HG03521 (cell line): ENCODE data around the gene SF3A2.

Source experiments
- ATAC-seq: cut with Tn5 transposase; IDR thresholded peaks from one replicate; pipeline ENCODE4 v1.9.1; 2021; ENCODE audit warnings: mild to moderate bottlenecking, moderate library complexity; ENCODE audit not compliant: unreplicated experiment

SF3A2 gene

DNA sequence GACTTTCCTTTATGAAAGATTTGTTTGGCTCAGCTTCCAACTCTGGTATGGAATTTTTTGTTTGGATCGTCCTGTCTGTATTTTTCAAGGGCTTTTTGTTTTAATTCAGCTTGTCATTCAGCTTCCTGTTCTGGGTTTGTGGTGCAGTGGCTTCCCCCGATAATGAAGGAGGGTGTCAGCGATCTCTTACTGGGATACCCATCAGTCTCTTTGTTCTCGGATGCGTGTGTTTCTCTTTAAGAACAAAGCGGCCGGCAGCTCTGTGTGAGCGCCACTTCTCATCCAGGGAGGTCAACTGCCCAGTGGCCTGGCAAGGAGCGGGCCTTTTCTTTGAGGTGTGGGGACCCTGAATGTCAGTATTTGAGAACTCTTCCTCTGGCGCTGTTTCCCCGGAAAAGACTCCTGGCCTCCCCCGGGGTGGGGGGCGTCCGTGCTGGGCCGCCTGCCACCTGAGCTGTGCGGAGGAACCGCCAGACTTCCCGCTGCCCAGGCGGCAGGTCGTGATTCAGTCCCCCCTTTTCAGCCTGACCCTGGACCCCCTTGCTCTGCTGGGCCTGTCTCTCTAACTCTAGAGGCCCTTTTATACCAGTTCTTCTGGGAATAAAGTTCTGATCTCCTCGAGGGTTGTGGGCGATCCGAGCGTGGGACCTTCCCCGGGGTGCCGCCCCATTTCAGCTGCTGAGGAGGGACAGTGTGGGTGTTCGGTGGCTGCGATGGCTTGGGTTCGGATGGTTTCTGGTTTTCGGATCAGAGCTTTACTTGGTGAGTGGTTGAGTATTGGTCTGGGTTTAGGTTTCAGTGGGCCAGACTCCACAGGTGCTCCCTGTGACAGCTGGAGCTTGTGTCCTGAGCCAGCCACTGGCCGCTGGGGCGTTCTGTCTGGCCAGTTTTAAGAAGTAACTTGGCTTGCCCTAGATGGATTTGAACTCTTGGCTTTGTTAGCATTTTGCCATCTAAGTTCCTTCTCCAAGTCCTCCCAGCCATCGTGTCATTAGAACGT, 3.4 kb downstream of the SF3A2 start:
- ATAC-seq, result no peak

DNA sequence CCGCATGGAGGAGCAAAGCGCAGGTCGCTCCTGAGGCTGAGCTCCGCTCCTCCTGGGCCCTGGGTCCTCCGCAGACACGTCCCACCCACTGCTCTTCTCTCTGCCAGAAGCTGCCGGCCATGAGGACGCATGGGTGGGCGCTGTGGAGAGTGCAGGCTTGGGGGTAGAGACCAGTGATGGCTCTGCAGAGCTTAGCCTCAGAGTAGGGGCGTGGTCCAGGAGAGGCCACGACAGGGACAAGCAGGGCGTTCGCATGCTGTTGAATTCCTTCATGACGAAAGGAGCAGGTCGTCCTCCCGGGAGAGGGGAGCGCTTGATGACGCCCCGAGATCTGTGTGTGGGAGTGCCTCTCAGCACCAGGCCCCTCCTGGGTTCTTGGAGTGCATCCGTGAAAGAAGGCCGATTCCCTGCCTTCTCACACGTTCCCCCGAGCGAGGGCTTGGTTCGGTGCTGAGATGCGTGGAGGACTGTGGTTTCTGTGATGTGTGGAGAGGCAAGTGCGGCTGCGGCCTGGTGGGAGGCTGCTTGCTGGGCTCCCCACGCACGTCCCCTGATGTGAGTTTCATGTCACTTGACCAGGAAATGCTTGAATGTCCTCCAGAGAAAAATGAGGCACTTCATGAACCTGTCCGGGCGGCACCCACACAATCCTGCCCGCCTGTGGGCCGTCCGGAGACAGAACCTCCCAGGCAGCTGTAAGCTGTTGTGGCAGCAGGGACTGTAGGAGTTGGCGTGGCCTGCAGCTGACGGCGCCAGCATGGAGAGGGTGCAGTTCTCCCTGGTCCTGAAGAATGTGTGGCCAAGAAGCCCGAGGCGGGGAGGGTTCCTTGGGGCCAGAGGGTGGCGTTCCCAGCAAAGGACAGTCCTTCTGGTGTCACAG, 4.5 kb downstream of the SF3A2 start:
- no peak for ATAC-seq

DNA sequence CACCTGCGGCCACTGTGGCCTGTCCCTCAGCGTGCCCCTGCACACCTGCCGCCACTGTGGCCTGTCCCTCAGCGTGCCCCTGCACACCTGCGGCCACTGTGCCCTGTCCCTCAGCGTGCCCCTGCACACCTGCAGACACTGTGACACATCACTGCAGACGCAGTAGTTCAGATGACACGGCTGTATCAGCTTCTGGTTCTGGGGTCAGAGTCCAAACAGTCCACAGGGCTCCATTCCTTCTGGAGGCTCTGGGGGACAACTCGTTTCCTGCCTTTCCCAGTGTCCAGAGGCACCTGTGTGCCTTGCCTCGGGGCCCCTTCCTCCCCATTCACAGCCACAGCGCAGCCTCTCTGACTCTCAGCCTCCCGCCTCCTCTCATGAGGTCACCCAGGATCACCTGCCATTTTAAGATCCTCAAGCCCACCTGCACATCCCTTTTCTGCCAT, 5.5 kb downstream of the SF3A2 start:
- ATAC-seq, result no peak

DNA sequence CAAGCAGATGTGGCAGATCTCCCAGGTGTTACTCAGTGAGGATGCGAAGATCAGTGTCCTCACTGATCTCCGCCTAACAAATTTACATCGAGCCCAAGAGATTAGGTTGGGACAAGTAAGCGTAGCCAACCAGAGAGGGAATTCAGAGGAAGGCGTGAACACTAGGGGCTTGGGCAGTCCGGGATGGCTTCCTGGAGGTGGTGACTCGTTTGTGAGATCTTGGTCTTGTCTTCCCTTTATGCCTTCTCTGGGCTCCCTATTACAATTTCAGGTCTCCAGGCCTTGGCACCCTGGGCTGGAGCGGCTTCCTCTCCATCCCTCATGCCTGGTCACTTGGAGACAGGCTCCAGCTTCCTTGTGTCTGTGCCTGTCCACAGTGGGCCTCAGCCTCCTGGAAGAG, 6.2 kb downstream of the SF3A2 start:
- no peak for ATAC-seq

DNA sequence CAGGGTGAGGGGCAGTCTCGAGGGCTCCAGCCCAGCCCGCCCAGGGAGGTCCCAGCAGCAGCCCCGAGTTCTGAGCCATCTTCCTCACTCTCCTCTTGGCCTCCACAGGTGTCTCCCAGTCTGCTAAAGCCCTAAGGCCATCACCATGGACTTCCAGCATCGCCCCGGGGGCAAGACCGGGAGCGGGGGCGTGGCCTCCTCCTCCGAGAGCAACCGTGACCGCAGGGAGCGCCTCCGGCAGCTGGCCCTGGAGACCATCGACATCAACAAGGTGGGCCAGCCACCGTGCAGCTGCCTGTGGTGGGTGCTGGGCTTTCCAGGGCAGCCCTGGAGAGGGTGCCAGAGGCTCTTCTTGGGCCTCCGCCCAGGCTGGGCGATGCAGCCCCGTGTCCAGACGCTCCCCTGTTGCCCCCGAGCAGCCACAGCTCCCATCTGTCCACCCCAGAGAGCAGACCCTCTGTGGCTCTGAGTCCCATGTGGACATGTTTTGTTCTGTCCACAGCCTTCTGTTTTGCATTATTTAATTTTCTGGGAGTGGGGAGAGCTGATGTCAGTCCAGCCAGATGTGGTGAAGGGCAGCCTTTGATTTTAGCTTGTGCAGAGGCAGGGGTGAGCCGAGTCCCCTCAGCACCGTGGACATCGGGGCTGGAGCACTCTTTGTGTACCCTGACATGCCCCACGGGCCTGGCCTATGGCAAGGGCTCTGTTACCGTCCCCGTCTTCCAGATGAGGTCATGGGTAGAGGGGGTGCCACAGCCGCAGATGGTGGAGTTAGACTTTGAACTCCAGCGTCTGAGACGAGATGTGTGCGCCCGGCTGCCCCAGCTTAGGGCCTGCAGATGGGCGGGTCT, 6.9 kb downstream of the SF3A2 start:
- ATAC-seq, result no peak

DNA sequence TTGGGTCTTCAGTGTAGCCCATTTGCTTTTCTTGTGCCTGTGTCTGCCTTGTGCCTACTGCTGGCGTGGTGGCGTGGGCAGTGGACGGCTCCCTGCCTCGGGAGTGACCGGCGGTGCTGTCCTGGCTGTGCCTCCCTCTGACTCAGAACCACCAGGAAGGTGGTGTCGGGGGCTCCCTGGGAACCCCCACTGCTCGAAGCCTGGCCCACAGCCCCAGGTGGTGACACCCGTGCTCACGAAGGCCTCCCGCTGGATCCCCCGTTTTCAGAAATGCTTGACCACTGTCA, 7.4 kb downstream of the SF3A2 start:
- ATAC-seq, result no peak

DNA sequence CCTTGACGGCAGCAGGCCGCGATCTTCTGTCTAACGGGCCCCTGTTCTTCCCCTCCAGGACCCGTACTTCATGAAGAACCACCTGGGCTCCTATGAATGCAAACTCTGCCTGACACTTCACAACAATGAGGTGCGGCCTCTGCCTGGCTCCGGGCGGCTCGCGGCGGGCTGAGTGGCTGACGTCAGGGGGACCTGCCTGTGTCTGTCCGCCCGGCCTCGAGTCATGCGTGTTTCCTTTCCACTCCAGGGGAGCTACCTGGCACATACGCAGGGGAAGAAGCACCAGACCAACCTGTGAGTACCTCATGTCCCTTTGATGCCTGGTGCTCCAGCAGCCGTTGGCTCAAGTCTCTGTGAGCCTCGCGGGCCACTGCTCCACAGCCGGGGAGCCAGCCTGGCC, 7.9 kb downstream of the SF3A2 start:
- ATAC-seq, result no peak

DNA sequence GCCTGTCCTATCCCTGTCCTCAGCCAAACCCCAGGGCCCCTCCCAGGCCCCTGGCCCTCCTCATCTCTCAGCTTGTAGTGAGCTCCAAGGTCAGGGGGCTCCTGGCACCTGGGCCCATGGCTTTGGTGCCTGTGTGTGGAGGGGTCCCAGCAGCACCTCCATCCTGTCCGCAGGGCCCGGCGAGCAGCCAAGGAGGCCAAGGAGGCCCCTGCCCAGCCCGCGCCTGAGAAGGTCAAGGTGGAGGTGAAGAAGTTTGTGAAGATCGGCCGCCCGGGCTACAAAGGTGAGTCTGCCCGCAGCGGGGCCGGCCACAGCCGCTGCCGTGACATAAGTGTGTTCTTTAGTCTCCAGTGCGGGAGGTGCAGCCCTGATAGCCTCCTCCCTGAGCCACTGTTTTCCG, 8.6 kb downstream of the SF3A2 start:
- no peak for ATAC-seq

DNA sequence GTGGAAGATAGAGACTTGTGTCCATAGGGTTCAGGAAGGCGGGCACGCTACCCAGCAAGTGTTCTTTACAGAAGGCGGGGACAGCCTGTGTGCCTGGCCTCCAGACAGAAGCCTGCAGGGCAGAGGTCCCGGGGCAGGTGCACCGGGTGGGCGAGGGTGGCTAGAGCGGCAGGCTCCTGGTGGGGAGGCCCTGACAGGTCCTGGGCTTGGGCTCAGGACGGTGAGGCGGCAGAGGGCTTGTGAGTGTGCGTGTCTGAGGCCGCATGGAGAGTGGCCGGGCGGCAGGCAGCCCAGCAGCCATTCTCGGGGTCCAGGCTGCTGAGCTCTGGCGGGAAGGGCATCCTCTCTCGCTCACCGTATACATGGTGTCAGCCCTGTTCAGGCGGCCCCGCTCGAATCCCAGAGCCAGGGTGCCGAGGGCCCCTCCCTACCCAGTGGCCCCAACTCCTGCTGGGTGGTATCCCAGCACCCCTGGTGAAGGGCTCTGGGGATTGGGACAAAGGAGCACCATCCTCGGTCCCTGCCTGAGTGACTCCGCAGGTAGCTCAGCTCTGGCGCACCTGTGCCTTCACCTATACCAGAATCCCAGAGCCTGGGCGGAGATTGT, 9.5 kb downstream of the SF3A2 start:
- ATAC-seq, result no peak

DNA sequence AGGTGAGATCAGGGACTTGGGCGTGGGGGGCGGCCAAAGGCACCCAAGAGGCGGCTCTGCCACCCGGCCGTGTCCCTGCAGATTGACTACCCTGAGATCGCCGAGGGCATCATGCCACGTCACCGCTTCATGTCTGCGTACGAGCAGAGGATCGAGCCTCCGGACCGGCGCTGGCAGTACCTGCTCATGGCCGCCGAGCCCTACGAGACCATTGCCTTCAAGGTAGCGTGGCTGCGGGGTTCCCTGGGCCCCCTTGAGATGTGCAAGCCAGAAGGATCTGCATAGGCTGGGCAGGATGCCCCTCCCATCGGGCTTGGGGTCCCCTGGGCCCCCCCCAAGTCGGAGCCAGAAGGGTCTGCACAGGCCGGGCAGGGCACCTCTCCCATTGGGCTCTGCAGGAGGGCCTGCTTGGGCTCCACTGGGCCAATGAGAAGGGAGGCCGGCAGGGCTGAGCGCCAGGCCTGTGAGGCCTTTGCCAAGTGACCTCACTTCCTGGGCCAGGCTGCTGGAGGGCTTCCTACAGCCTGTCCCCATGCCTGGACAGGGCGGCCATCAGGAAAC, 10.3 kb downstream of the SF3A2 start:
- ATAC-seq, result no peak

DNA sequence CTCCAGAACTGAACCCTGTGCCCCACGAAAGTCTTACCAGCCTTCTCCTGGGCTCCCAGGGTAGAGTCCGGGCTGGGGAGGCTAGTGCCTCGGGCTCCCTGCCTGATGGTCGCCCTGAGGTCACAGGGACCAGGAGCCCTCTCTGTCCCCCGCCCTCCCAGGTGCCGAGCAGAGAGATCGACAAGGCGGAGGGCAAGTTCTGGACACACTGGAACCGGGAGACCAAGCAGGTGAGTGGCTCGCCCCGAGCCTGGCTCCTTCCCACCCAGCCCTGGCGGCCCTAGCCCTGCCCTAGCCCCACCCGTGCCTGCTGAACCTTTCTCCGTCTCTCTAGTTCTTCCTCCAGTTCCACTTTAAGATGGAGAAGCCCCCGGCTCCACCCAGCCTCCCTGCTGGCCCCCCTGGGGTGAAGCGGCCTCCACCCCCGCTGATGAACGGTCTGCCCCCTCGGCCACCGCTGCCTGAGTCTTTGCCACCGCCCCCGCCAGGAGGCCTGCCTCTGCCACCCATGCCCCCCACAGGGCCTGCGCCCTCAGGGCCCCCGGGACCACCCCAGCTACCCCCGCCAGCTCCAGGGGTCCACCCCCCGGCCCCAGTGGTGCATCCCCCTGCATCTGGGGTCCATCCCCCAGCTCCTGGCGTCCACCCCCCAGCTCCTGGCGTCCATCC, 10.9 kb downstream of the SF3A2 start:
- ATAC-seq, result no peak

DNA sequence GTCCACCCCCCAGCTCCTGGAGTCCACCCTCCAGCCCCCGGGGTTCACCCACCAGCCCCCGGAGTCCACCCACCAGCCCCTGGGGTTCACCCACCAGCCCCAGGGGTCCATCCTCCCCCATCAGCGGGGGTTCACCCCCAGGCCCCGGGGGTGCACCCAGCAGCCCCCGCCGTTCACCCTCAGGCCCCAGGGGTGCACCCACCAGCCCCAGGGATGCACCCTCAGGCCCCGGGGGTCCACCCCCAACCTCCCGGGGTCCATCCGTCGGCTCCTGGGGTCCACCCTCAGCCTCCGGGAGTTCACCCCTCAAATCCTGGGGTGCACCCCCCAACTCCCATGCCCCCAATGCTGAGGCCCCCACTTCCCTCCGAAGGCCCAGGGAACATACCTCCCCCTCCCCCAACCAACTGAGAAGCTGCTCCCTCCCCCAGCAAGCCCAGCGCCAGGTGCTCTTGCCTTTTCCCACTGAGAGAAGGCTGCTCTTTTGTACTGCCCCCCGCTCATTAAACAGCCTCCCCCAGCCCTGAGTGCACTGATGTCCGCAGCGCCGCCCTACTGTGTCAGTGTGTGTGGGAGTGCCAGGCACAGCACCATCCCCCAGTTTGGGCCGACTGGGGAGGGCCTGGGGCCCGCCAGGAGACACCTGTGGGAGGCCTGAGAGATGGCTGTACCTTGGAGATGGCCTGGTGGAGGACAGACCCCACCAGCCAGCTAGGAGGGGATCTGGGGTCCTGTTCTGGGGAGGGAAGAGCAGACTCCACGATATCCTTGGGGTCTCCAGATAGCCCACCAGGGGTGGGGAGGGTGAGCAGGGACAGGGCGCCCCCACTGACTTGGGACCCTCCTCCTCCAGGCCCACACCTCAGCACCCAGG, 11.7 kb downstream of the SF3A2 start:
- no peak for ATAC-seq

DNA sequence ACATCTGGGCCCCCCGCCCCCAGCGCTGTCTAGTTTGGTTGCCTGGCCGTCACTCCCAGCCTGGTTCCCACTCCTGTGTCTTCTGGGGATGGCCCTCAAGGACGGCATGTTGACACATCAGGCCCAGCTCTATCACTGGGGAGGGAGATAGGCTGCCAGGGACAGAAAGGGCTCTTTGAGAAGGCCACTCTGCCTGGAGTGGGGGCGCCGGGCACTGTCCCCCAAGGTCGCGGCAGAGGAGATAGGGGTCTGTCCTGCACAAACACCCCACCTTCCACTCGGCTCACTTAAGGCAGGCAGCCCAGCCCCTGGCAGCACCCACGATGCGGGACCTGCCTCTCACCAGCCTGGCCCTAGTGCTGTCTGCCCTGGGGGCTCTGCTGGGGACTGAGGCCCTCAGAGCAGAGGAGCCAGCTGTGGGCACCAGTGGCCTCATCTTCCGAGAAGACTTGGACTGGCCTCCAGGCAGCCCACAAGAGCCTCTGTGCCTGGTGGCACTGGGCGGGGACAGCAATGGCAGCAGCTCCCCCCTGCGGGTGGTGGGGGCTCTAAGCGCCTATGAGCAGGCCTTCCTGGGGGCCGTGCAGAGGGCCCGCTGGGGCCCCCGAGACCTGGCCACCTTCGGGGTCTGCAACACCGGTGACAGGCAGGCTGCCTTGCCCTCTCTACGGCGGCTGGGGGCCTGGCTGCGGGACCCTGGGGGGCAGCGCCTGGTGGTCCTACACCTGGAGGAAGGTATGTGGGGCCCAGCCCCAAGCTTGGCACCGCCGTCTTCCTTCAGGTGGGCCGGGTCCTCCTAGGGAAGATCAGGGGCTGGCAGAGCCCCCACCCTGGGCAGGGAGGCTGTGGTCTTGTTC, 12.6 kb downstream of the SF3A2 start, which contains the start of gene AMH:
Gene AMH (plus strand): TSS at position 314 of the 857 bp plus-strand sequence. CDS start 10 bp downstream, at position 324.
- ATAC-seq, result no peak

DNA sequence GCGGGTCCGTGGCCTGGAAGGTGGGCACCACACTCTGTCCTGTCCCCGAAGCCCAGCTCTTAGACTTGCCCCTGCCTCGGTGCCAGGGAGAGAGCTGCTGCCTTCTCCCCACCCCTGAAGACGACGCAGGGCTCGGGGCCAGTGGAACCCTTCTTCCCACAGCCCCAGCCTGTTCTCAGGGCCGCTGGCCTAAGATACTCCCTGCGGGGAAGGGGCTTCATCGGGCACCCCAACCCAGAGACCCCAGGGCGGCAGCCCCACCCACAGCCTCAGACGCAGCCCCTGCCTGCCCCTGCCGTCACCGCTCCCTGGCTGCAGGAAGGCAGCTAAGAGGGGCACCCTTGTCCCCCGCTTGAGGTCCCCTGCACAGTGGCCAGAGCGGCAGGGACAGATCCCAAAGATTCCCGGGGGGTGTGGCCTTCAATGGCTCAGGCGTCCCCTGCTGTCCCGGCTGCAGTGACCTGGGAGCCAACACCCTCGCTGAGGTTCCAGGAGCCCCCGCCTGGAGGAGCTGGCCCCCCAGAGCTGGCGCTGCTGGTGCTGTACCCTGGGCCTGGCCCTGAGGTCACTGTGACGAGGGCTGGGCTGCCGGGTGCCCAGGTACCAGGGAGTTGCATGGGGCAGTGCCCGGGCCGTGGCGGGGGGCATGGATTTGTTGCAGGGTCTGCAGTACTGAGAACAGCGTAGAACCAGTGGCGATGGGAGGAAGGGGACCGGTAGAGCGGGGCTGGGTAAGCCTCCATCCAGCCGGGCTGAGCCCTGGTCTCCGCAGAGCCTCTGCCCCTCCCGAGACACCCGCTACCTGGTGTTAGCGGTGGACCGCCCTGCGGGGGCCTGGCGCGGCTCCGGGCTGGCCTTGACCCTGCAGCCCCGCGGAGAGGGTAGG, 13.5 kb downstream of the SF3A2 start:
- ATAC-seq, result no peak

DNA sequence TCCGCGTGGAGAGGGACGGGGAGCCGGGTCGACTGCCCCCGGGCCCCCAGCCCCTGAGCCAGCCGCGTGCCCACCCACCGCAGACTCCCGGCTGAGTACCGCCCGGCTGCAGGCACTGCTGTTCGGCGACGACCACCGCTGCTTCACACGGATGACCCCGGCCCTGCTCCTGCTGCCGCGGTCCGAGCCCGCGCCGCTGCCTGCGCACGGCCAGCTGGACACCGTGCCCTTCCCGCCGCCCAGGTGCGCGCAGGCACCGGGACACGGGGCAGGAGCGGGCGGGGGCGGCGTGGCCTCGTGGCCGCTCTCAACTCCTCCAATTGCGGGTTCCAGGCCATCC, 14.1 kb downstream of the SF3A2 start:
- ATAC-seq, result no peak

DNA sequence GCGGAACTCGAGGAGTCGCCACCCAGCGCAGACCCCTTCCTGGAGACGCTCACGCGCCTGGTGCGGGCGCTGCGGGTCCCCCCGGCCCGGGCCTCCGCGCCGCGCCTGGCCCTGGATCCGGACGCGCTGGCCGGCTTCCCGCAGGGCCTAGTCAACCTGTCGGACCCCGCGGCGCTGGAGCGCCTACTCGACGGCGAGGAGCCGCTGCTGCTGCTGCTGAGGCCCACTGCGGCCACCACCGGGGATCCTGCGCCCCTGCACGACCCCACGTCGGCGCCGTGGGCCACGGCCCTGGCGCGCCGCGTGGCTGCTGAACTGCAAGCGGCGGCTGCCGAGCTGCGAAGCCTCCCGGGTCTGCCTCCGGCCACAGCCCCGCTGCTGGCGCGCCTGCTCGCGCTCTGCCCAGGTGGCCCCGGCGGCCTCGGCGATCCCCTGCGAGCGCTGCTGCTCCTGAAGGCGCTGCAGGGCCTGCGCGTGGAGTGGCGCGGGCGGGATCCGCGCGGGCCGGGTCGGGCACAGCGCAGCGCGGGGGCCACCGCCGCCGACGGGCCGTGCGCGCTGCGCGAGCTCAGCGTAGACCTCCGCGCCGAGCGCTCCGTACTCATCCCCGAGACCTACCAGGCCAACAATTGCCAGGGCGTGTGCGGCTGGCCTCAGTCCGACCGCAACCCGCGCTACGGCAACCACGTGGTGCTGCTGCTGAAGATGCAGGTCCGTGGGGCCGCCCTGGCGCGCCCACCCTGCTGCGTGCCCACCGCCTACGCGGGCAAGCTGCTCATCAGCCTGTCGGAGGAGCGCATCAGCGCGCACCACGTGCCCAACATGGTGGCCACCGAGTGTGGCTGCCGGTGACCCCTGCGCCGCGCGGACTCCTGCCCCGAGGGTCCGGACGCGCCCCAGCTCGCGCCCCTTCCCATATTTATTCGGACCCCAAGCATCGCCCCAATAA, 14.8 kb downstream of the SF3A2 start:
- no peak for ATAC-seq
